Tibial nerve (tissue), 3 donors: ENCODE results near the gene TUBB2B.

Source experiments
- EP300 ChIP-seq, 2 donors: sonication (generic); formaldehyde crosslinking; IDR thresholded peaks; one replicate each; pipeline ENCODE4 v1.6.1; 2017; ENCODE audit warnings: antibody characterized with exemption in 2 of 2, mild to moderate bottlenecking in 1 of 2
- POLR2A ChIP-seq, 2 donors: fragments of 450-650 bp; IDR thresholded peaks; one replicate each; pipeline ENCODE4 v1.6.1; 2017; ENCODE audit warnings: antibody characterized with exemption in 2 of 2, mild to moderate bottlenecking in 2 of 2, moderate library complexity in 2 of 2

DNA sequence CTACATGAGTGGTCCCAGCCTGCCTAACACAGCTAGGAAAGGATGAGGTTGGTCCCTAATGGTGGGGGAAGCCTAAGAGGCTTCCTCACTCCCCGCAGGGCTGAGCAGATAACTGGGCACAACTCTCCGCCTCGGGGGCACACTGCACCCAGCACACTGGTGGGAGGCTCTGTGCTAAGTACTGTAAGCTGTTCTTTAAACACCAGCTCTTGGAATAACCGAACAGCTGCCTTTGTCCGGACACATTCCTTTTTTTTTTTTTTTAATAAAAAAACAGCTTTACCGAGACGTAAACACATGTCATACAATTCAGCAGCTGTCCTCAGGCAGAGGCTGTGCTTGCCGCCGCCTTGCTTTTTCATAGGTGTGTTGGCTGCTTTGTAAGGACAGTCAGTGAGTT lies 38.2 kb upstream of the TUBB2B start:
- TF ChIP-seq EP300 (IDR thresholded peaks at IDR 0.05) (no peak), POLR2A (IDR thresholded peaks at IDR 0.05) (no peak)
